Breast epithelium (tissue), 3 donors: ENCODE results near the gene CGREF1.

Source experiments
- POLR2A ChIP-seq: fragments of 450-650 bp; IDR thresholded peaks from one replicate; pipeline ENCODE4 v1.6.1; 2016; ENCODE audit warnings: antibody characterized with exemption, mild to moderate bottlenecking, moderate library complexity
- TF ChIP-seq, protein P1 (sequence below), 3 donors: fragments of 450-650 bp; IDR thresholded peaks; one replicate each; pipeline ENCODE4 v1.5.1; 2016 to 2017; ENCODE audit warnings: antibody characterized with exemption in 3 of 3, mild to moderate bottlenecking in 3 of 3, moderate library complexity in 3 of 3

DNA sequence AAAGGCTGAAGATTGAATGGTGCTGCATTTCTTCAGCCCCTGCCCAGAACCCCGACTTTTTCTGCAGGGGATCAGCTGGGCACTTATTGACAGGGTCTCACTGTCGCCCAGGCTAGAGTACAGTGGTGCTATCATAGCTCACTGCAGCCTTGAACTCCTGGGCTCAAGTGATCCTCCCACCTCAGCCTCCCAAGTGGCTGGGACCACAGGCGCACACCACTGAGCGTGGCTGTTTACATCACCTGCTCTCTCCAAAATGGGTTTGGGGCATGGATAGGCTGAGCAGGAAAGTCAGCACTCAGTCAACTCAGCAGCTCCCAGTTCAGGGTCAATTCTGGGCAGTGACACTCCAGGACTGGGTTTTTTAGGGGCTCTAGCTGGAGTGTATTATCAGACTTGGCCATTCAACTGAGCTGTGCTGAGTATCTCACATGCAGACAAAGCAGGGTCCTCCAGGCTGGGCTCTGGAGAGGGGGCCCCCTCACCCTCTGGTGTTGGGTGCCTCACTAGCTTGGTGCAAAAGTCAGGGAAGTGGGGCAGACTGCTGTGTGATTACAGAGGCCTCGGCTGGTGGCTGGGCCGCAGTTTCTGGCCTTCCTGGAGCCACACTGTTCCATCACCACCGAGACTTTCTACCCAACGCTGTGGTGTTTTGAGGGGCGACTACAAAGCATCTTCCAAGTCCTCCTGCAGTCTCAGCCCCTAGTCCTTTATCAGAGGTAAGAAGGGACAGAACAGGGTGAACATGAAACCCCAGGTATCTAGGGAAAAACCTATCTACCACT, 9.1 kb upstream of the CGREF1 start:
- no peak for TF ChIP-seq POLR2A
- TF ChIP-seq, protein P1, sequence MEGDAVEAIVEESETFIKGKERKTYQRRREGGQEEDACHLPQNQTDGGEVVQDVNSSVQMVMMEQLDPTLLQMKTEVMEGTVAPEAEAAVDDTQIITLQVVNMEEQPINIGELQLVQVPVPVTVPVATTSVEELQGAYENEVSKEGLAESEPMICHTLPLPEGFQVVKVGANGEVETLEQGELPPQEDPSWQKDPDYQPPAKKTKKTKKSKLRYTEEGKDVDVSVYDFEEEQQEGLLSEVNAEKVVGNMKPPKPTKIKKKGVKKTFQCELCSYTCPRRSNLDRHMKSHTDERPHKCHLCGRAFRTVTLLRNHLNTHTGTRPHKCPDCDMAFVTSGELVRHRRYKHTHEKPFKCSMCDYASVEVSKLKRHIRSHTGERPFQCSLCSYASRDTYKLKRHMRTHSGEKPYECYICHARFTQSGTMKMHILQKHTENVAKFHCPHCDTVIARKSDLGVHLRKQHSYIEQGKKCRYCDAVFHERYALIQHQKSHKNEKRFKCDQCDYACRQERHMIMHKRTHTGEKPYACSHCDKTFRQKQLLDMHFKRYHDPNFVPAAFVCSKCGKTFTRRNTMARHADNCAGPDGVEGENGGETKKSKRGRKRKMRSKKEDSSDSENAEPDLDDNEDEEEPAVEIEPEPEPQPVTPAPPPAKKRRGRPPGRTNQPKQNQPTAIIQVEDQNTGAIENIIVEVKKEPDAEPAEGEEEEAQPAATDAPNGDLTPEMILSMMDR (IDR thresholded peaks at IDR 0.05): no peak
